PC-9 (cell line): ENCODE results near the gene MYCN.

Experiments
- EZH2 ChIP-seq: fragments of 200-600 bp; sonication (generic); IDR thresholded peaks from 2 replicates; pipeline ENCODE4 v1.8.0; 2017; ENCODE audit warnings: antibody characterized with exemption, low read depth
- TF ChIP-seq, protein P1 (sequence below): fragments of 200-600 bp; sonication (generic); conservative IDR thresholded peaks from 2 replicates; pipeline ENCODE4 v1.6.1; 2017; ENCODE audit warnings: mixed run types, antibody characterized with exemption, mild to moderate bottlenecking, moderate library complexity

DNA sequence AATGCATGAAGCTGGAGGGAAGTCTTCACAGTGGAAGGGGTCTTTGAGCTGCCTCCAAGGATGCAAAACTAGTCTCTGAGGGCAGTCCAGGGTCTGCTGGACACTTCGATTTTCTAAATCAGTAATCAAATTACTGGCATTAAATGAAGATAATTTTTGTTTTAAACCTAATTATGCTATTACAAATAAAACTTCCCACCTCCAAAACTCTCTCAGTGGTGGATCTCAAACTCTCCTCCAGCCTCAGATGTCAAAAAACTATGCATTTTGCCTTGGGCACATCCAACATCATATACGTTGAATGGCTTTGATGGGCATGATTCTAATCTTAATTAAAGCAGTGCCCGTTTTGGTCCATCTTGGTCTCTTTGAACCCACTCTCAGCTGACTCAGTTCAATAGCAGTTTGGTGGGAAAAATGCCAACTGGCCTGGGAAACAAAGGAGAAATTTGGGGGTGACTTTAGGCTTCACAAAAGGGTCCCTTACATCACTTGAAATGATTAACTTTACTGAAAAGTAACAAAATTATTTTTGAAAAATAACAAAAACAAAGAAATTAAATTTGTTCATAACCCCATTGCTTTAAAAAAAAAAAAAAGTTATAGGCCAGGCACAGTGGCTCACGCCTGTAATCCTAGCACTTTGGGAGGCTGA is 5.9 kb upstream of the MYCN start:
- TF ChIP-seq, protein P1, sequence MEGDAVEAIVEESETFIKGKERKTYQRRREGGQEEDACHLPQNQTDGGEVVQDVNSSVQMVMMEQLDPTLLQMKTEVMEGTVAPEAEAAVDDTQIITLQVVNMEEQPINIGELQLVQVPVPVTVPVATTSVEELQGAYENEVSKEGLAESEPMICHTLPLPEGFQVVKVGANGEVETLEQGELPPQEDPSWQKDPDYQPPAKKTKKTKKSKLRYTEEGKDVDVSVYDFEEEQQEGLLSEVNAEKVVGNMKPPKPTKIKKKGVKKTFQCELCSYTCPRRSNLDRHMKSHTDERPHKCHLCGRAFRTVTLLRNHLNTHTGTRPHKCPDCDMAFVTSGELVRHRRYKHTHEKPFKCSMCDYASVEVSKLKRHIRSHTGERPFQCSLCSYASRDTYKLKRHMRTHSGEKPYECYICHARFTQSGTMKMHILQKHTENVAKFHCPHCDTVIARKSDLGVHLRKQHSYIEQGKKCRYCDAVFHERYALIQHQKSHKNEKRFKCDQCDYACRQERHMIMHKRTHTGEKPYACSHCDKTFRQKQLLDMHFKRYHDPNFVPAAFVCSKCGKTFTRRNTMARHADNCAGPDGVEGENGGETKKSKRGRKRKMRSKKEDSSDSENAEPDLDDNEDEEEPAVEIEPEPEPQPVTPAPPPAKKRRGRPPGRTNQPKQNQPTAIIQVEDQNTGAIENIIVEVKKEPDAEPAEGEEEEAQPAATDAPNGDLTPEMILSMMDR, result no peak
- no peak for TF ChIP-seq EZH2
